ENCODE data around the gene MRPL1.

MRPL1 gene

GRCh38 chr4:77992581-77992980, 130.0 kb downstream of the MRPL1 start:
- H3K4me3 ChIP-seq (ENCODE audit: control insufficient read depth, low read depth, low read length): no peak overlapping the region
- no peak for TF ChIP-seq CTCF (IDR thresholded peaks at IDR 0.05; ENCODE audit: control insufficient read depth, insufficient read depth, low read depth, low read length, missing control alignments)
- DNase-seq (ENCODE audit: low read depth): no peak

- peak; percentile 13 for DNase-seq (ENCODE audit: low read depth)
- H3K4me3 ChIP-seq (ENCODE audit: control insufficient read depth, low read depth, low read length): no peak overlapping the region
- peak; percentile 73 for TF ChIP-seq CTCF (IDR thresholded peaks at IDR 0.05; ENCODE audit: control insufficient read depth, insufficient read depth, low read depth, low read length, missing control alignments)
Measured at GRCh38 chr4:77994194-77994721, 131.6 kb downstream of the MRPL1 start.

- DNase-seq (ENCODE audit: low read depth): no peak
- TF ChIP-seq CTCF (IDR thresholded peaks at IDR 0.05; ENCODE audit: control insufficient read depth, insufficient read depth, low read depth, low read length, missing control alignments): no peak
- H3K4me3 ChIP-seq (ENCODE audit: control insufficient read depth, low read depth, low read length): no peak overlapping the region
Measured at GRCh38 chr4:77996076-77996475, 133.4 kb downstream of the MRPL1 start.

- DNase-seq (ENCODE audit: low read depth): no peak
- no peak for TF ChIP-seq CTCF (IDR thresholded peaks at IDR 0.05; ENCODE audit: control insufficient read depth, insufficient read depth, low read depth, low read length, missing control alignments)
- H3K4me3 ChIP-seq (ENCODE audit: control insufficient read depth, low read depth, low read length): no peak overlapping the region
Measured at GRCh38 chr4:78001531-78001930, 138.9 kb downstream of the MRPL1 start.

- TF ChIP-seq CTCF (IDR thresholded peaks at IDR 0.05; ENCODE audit: control insufficient read depth, insufficient read depth, low read depth, low read length, missing control alignments): no peak
- no peak overlapping the region for H3K4me3 ChIP-seq (ENCODE audit: control insufficient read depth, low read depth, low read length)
- DNase-seq (ENCODE audit: low read depth): no peak
Measured at GRCh38 chr4:78002260-78002659, 139.6 kb downstream of the MRPL1 start.
